ENCODE data around the gene RPL39L.

Gene RPL39L

DNA sequence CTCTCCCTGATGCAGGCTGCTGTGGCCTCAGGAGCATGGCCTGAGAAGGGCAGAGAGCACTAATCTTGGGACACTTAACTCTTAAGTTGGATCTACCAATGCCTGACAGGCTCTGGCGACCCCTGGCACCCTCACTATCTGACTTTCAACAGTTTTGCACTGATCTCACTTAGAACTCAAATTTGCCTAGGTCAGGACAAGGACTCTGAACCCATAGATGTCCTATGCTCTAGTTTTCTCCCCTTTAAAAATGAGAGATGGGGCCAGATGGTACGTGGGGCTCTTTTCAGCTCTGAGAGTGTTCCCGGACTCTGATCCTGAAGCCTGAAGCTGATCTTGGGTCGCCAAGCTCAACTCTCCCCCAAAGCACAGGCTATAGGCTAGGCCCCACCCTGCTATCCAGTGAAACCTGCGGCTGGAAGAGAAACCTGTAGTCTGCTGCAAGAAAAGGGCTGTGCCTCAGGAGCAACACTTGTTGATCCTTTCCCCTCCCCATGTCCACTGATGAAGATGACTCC is 65.7 kb downstream of the RPL39L start:
- Histone ChIP-seq H3K9me3 (ENCODE audit: control insufficient read depth in 5 of 5, low read length in 5 of 5) (peaks cover 0 to 7% (median 4%) of the 10 kb centered on the region in 5 donors), H3K4me3 (ENCODE audit: low read depth in 1 of 5, low read length in 5 of 5) (no peak overlapping the region), H3K27me3 (ENCODE audit: control insufficient read depth in 5 of 5, insufficient read depth in 4 of 5, low read length in 5 of 5) (no peaks in the 10 kb centered on the region), H3K27ac (ENCODE audit: low read depth, low read length) (no peak overlapping the region), H3K9ac (ENCODE audit: low read length in 5 of 5) (no peak overlapping the region), H3K4me1 (ENCODE audit: control insufficient read depth in 5 of 5, insufficient read depth in 5 of 5, low read length in 5 of 5) (peaks cover 0 to 2% (median 0%) of the 10 kb centered on the region in 5 donors), H3K36me3 (ENCODE audit: control insufficient read depth in 5 of 5, insufficient read depth in 5 of 5, low read length in 5 of 5) (peaks cover 0 to 63% (median 26%) of the 10 kb centered on the region in 5 donors)

DNA sequence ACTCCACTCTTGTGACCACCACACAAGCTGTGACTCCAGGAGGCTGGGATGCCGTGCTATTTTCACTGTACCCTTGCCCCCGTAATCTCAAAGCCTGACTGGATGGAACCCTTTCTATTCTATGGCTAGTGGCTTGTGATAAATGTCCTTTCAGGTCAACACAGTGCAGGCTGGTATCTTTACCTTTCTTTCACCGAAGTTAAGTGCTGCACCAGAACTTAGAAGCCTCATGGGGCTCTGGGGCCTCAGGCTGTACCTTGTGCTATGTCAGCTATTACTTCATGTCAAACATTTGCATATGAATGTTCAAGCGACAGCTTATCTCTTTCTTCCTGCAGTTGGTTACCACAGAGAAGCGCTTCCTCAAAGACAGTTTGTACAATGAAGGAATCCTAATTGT is 66.8 kb downstream of the RPL39L start:
- peaks cover 0 to 2% (median 0%) of the 10 kb centered on the region in 5 donors for H3K4me1 ChIP-seq (ENCODE audit: control insufficient read depth in 5 of 5, insufficient read depth in 5 of 5, low read length in 5 of 5)

DNA sequence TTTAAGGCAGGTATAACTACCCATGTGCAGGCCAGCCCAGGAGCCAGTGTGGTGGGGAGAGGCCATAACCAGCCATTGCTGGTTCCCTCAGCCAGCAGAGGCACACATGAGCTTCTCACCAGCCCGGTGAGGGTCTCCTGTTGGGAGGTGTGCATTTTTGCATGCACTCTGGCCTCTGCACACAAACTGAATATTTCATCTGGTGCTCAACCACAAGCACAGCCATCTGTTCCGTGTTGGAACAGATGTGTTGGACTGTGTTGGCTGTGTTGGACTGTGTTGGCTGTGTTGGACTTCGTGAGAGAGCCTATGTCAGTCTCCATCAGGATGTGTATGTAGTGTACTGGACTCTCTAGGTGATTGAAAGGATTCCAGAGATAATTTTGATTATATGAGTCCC is 67.2 kb downstream of the RPL39L start:
- Histone ChIP-seq H3K27me3 (ENCODE audit: control insufficient read depth in 5 of 5, insufficient read depth in 4 of 5, low read length in 5 of 5) (no peaks in the 10 kb centered on the region), H3K4me1 (ENCODE audit: control insufficient read depth in 5 of 5, insufficient read depth in 5 of 5, low read length in 5 of 5) (peaks cover 0 to 2% (median 0%) of the 10 kb centered on the region in 5 donors), H3K27ac (ENCODE audit: low read depth, low read length) (no peak overlapping the region), H3K4me3 (ENCODE audit: low read depth in 1 of 5, low read length in 5 of 5) (no peak overlapping the region), H3K36me3 (ENCODE audit: control insufficient read depth in 5 of 5, insufficient read depth in 5 of 5, low read length in 5 of 5) (peaks cover 0 to 55% (median 21%) of the 10 kb centered on the region in 5 donors), H3K9me3 (ENCODE audit: control insufficient read depth in 5 of 5, low read length in 5 of 5) (peaks cover 0 to 7% (median 4%) of the 10 kb centered on the region in 5 donors), H3K9ac (ENCODE audit: low read length in 5 of 5) (no peak overlapping the region)

More for the DNA sequence above, 66.8 kb downstream of the RPL39L start:
- Histone ChIP-seq H3K27ac (ENCODE audit: low read depth, low read length) (no peak overlapping the region), H3K27me3 (ENCODE audit: control insufficient read depth in 5 of 5, insufficient read depth in 4 of 5, low read length in 5 of 5) (no peaks in the 10 kb centered on the region), H3K4me3 (ENCODE audit: low read depth in 1 of 5, low read length in 5 of 5) (no peak overlapping the region), H3K36me3 (ENCODE audit: control insufficient read depth in 5 of 5, insufficient read depth in 5 of 5, low read length in 5 of 5) (peaks cover 0 to 59% (median 23%) of the 10 kb centered on the region in 5 donors), H3K9me3 (ENCODE audit: control insufficient read depth in 5 of 5, low read length in 5 of 5) (peaks cover 0 to 7% (median 4%) of the 10 kb centered on the region in 5 donors), H3K9ac (ENCODE audit: low read length in 5 of 5) (no peak overlapping the region)

Measured in subcutaneous abdominal adipose tissue (tissue), 5 donors.